ENCODE data around the gene SLC29A4. TPM values are rescaled to one million over a fixed set of nuclear protein-coding genes. Genes with fewer than 3 reads are reported as not detected.
"Not testable (repeated sequence)": the region's sequence is repeated elsewhere in the genome, so short reads cannot be mapped to it uniquely, and the experiment has no call there.

Gene SLC29A4
- polyA plus RNA-seq, 1 of the 3 experiments (the other 2 are of a cell fraction): 12.3 TPM

- H3F3A ChIP-seq (replicated peaks; ENCODE audit: insufficient read depth): no peaks in the 10 kb centered on the region
- H3K27me3 ChIP-seq (ENCODE audit: insufficient read depth): no peaks in the 10 kb centered on the region
- no peaks in the 10 kb centered on the region for H3K9me3 ChIP-seq
- H3K9me2 ChIP-seq: no peaks in the 10 kb centered on the region
- TF ChIP-seq, protein P1, sequence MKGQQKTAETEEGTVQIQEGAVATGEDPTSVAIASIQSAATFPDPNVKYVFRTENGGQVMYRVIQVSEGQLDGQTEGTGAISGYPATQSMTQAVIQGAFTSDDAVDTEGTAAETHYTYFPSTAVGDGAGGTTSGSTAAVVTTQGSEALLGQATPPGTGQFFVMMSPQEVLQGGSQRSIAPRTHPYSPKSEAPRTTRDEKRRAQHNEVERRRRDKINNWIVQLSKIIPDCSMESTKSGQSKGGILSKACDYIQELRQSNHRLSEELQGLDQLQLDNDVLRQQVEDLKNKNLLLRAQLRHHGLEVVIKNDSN (IDR thresholded peaks at IDR 0.05; ENCODE audit: borderline replicate concordance, low read depth): peak; percentile 23; the same call in 1 of the 2 replicates
- TF ChIP-seq SIN3A (IDR thresholded peaks at IDR 0.05; ENCODE audit: borderline replicate concordance, low read depth, low read length) (no peak), CHD2 (IDR thresholded peaks at IDR 0.05; ENCODE audit: low read length, partially characterized antibody) (no peak), EP300 (IDR thresholded peaks at IDR 0.05; ENCODE audit: borderline replicate concordance in 1 of 2, low read depth in 1 of 2, low read length in 1 of 2) (no peak), RXRA (IDR thresholded peaks at IDR 0.05; ENCODE audit: borderline replicate concordance, low read depth) (no peak)
- H3K27ac ChIP-seq (ENCODE audit: low read depth in 2 of 2, low read length in 1 of 2): no peak overlapping the region
- H3K9ac ChIP-seq: no peak overlapping the region
- no peak overlapping the region for H3K4me3 ChIP-seq (ENCODE audit: low read depth in 2 of 2, low read length in 1 of 2)
- no peak overlapping the region for H2AFZ ChIP-seq (ENCODE audit: low read depth)
- no peaks in the 10 kb centered on the region for H4K20me1 ChIP-seq (ENCODE audit: insufficient read depth)
- H3K79me2 ChIP-seq (ENCODE audit: insufficient read depth): no peaks in the 10 kb centered on the region
- ChIA-PET CTCF (no interaction called here), POLR2A (no interaction called here)
- no peaks in the 10 kb centered on the region for H3K4me1 ChIP-seq (ENCODE audit: control insufficient read depth in 1 of 2, insufficient read depth in 2 of 2, low read depth in 1 of 2, low read length in 1 of 2)
- no peak overlapping the region for H3K4me2 ChIP-seq
- peak; percentile 59 for DNase-seq
- WGBS (ENCODE audit: low lambda C conversion rate): 77% methylated on average over 20 of the region's 20 CpGs
- no peaks in the 10 kb centered on the region for H3K36me3 ChIP-seq (replicated peaks in 1 of 2; ENCODE audit: control insufficient read depth in 1 of 2, insufficient read depth in 2 of 2, low read length in 1 of 2)
Measured at GRCh38 chr7:5266191-5267028, 16.3 kb upstream of the SLC29A4 start.

DNA sequence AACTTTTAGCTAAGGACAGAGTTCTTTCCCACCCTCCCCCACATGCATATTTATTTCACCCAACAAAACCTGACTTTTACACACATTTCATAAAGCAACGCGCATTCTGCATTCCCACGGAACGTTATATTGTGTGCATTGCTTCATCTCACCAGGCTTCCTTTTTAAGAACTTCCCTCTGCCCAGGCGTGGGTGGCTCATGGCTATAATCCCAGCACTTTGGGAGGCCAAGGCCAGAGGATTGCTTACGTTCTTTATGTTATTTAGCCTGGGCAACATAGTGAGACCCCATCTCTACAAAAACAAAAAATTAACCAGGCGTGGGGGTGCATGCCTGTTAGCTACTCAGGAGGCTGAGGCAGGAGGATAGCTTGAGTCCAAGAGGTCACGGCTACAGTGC lies 14.9 kb upstream of the SLC29A4 start:
- H3F3A ChIP-seq (replicated peaks; ENCODE audit: insufficient read depth); H3K27ac ChIP-seq (ENCODE audit: low read depth in 2 of 2, low read length in 1 of 2); H3K27me3 ChIP-seq (ENCODE audit: insufficient read depth); DNase-seq; H3K9me3 ChIP-seq; POLR2A ChIA-PET; H3K9ac ChIP-seq; H3K79me2 ChIP-seq (ENCODE audit: insufficient read depth); H3K4me3 ChIP-seq (ENCODE audit: low read depth in 2 of 2, low read length in 1 of 2); H3K4me1 ChIP-seq (ENCODE audit: control insufficient read depth in 1 of 2, insufficient read depth in 2 of 2, low read depth in 1 of 2, low read length in 1 of 2); H4K20me1 ChIP-seq (ENCODE audit: insufficient read depth); H2AFZ ChIP-seq (ENCODE audit: low read depth); H3K36me3 ChIP-seq (replicated peaks in 1 of 2; ENCODE audit: control insufficient read depth in 1 of 2, insufficient read depth in 2 of 2, low read length in 1 of 2); H3K9me2 ChIP-seq; H3K4me2 ChIP-seq: not testable (repeated sequence)
- CTCF ChIA-PET: interaction anchor here (1.6 kb wide), 1 partner anchor 28 kb away, joined by 6 read pairs; no protein-coding TSS in a partner anchor
- WGBS (ENCODE audit: low lambda C conversion rate): 76% methylated on average over 8 of the region's 8 CpGs

DNA sequence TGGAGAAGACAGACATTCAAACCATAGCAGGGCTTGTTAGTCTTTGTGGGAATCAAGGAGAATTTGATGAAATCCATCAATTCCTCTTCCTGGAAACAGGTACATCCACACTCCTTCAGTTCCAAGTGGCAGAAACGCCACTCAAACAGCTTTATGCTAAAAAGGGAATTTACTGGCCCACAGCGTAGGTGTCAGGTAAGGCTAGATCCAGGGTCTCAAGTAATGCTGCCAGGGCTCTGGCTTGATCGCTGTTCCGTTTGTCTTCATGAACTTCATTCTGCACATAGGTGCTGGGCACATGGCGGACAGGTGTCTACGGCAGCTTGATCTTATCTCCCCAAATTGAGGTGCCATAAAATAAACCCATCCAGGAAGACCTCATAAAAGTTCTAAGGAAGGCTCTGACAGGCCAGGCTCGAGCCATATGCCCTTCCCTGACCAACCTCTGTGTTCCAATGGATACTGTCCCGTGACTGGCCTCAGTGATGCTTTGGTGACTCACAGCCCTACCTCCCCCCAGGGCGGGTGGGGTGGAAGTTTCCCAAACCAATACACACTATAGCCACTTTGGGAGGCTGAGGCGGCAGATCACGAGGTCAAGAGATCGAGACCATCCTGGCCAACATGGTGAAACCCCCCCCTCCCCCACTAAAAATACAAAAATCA lies 12.6 kb upstream of the SLC29A4 start:
- H3K27ac ChIP-seq (ENCODE audit: low read depth in 2 of 2, low read length in 1 of 2); H3K4me1 ChIP-seq (ENCODE audit: control insufficient read depth in 1 of 2, insufficient read depth in 2 of 2, low read depth in 1 of 2, low read length in 1 of 2); DNase-seq; H3K9me2 ChIP-seq; H3K36me3 ChIP-seq (replicated peaks in 1 of 2; ENCODE audit: control insufficient read depth in 1 of 2, insufficient read depth in 2 of 2, low read length in 1 of 2); H3K9ac ChIP-seq; H3K27me3 ChIP-seq (ENCODE audit: insufficient read depth); H3K79me2 ChIP-seq (ENCODE audit: insufficient read depth); H3K9me3 ChIP-seq; H2AFZ ChIP-seq (ENCODE audit: low read depth); H3K4me2 ChIP-seq; H4K20me1 ChIP-seq (ENCODE audit: insufficient read depth); H3F3A ChIP-seq (replicated peaks; ENCODE audit: insufficient read depth); H3K4me3 ChIP-seq (ENCODE audit: low read depth in 2 of 2, low read length in 1 of 2); POLR2A ChIA-PET: not testable (repeated sequence)
- CTCF ChIA-PET: interaction anchor here (1.9 kb wide), 1 partner anchor 30 kb away, joined by 6 read pairs; no protein-coding TSS in a partner anchor
- WGBS (ENCODE audit: low lambda C conversion rate): 68% methylated on average over 12 of the region's 12 CpGs
